Caco-2 (cell line): ENCODE data around the gene PLA2G4F. TPM values are rescaled to one million over a fixed set of nuclear protein-coding genes. Genes with fewer than 3 reads are reported as not detected.

Experiments
- BruUV-seq: library from RNA; stranded (reverse); fragments of 400-500 nt; replicated peaks from 2 replicates; lab custom pipeline; 2021; lab: Mats Ljungman, UMichigan
- CTCF ChIA-PET: fragments of 300-600 bp; sonication (Branson Sonifier 250); formaldehyde crosslinking; loops from one replicate; lab custom pipeline; 2022; ENCODE audit warnings: antibody characterized with exemption; lab: Charles Lee
- POLR2A ChIA-PET: fragments of 300-600 bp; sonication (Branson Sonifier 250); formaldehyde crosslinking; loops from one replicate; lab custom pipeline; 2022; ENCODE audit warnings: antibody characterized with exemption; lab: Charles Lee
- DNase-seq, 2 experiments: peaks; one replicate each; pipeline versions ENCODE4 v3.0.0 to v3.0.0-alpha.2; 2020 to 2022
- H3K27me3 ChIP-seq: replicated peaks from 2 replicates; pipeline ENCODE4 v1.6.0; 2011; ENCODE audit warnings: low read length; ENCODE audit not compliant: control insufficient read depth, insufficient read depth
- H3K36me3 ChIP-seq: 2 replicates; pipeline ENCODE4 v1.5.1; 2011; ENCODE audit warnings: low read length; ENCODE audit not compliant: control insufficient read depth, insufficient read depth
- H3K4me1 ChIP-seq: fragments of 250-450 bp; sonication (Bioruptor Pico); 2 replicates; pipeline ENCODE4 v1.5.1; 2020; ENCODE audit warnings: mild to moderate bottlenecking
- H3K4me3 ChIP-seq: 2 replicates; pipeline ENCODE4 v1.5.1; 2011; ENCODE audit warnings: low read depth, mild to moderate bottlenecking, control low read depth, low read length
- H3K9me3 ChIP-seq: fragments of 250-450 bp; sonication (Bioruptor Pico); 2 replicates; pipeline ENCODE4 v1.5.1; 2020; ENCODE audit warnings: mild to moderate bottlenecking, moderate library complexity
- H3K27ac Mint-ChIP-seq: one replicate; pipeline ENCODE4 v1.8.0; 2022; ENCODE audit warnings: mixed read lengths; ENCODE audit not compliant: unreplicated experiment
- H3K27me3 Mint-ChIP-seq: one replicate; pipeline ENCODE4 v1.8.0; 2022; ENCODE audit warnings: mixed read lengths; ENCODE audit not compliant: insufficient read depth, unreplicated experiment
- H3K36me3 Mint-ChIP-seq: one replicate; pipeline ENCODE4 v1.8.0; 2022; ENCODE audit warnings: mild to moderate bottlenecking, mixed read lengths; ENCODE audit not compliant: insufficient read depth, unreplicated experiment
- H3K4me1 Mint-ChIP-seq: one replicate; pipeline ENCODE4 v1.8.0; 2022; ENCODE audit warnings: low read depth, mixed read lengths; ENCODE audit not compliant: unreplicated experiment
- H3K4me3 Mint-ChIP-seq: one replicate; pipeline ENCODE4 v1.8.0; 2022; ENCODE audit warnings: mild to moderate bottlenecking, moderate library complexity, mixed read lengths; ENCODE audit not compliant: unreplicated experiment
- H3K9me3 Mint-ChIP-seq: one replicate; pipeline ENCODE4 v1.8.0; 2022; ENCODE audit warnings: mixed read lengths; ENCODE audit not compliant: unreplicated experiment
- intact Hi-C: fragments of 100-400 bp; cut with micrococcal nuclease; formaldehyde crosslinking; loops from one replicate; pipeline ENCODE4 v1.10.0; 2022; ENCODE audit not compliant: unreplicated experiment
- total RNA-seq: library from RNA; stranded (reverse); gene quantifications from 2 replicates; pipeline ENCODE4 v1.2.3, GENCODE V29; 2022
- TF ChIP-seq, protein P1 (sequence below), 2 experiments: fragments of 200-600 bp in 1 of 2; IDR thresholded peaks; 1 replicate in 1 of 2; 2 replicates in 1 of 2; pipeline versions ENCODE4 v1.5.1 to v1.8.0; 2011 to 2022; ENCODE audit warnings: antibody characterized with exemption in 1 of 2, control low read depth in 1 of 2, inconsistent platforms in 1 of 2, low read depth in 1 of 2, low read length in 1 of 2, mild to moderate bottlenecking in 1 of 2, moderate library complexity in 1 of 2; ENCODE audit not compliant: insufficient read depth in 1 of 2, severe bottlenecking in 1 of 2, unreplicated experiment in 1 of 2

Gene PLA2G4F
- total RNA-seq, 1 experiment from 2014 or later = 2.9 TPM

DNA sequence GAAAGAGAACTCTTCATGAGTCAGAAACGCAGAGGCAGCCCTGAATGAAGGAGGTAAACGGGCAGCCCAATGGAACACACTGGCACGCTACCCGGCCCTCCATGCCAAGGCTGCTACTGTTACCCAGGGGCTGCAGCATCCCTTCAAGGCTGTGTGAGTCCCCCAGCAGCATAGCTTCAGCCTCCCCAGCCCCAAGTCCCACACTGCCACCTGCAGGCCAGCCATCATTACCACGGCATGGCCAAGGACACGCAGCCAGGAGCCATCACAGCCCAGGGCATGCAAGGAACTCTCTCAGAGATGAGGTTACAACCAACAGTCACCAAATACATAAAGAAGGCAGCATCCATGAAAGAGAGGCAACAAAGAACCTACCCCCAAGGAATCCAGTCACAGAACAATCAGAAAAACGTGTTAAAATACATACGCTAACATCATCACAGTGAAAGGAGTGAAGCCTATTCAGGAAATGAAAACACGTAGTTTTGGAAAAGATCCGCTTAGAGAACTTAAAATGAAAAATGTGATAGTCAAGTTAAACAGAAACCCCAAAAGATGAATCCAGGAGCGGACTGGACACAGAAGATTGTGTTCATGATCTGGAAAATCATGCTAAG is 22.4 kb downstream of the PLA2G4F start:
- Histone ChIP-seq H3K36me3 (no peaks in the 10 kb centered on the region), H3K27me3 (no peaks in the 10 kb centered on the region), H3K4me3 (no peak overlapping the region), H3K9me3 (peaks cover 9% of the 10 kb centered on the region; the same call in 1 of the 2 replicates), H3K4me1 (peaks cover 4% of the 10 kb centered on the region; the same call in 1 of the 2 replicates)
- peaks cover 20% of the 10 kb centered on the region for H3K9me3 Mint-ChIP-seq
- peaks cover 4% of the 10 kb centered on the region for H3K36me3 Mint-ChIP-seq
- no peak overlapping the region for H3K4me3 Mint-ChIP-seq
- no TSS peak for BruUV-seq
- TF ChIP-seq, protein P1, sequence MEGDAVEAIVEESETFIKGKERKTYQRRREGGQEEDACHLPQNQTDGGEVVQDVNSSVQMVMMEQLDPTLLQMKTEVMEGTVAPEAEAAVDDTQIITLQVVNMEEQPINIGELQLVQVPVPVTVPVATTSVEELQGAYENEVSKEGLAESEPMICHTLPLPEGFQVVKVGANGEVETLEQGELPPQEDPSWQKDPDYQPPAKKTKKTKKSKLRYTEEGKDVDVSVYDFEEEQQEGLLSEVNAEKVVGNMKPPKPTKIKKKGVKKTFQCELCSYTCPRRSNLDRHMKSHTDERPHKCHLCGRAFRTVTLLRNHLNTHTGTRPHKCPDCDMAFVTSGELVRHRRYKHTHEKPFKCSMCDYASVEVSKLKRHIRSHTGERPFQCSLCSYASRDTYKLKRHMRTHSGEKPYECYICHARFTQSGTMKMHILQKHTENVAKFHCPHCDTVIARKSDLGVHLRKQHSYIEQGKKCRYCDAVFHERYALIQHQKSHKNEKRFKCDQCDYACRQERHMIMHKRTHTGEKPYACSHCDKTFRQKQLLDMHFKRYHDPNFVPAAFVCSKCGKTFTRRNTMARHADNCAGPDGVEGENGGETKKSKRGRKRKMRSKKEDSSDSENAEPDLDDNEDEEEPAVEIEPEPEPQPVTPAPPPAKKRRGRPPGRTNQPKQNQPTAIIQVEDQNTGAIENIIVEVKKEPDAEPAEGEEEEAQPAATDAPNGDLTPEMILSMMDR (IDR thresholded peaks at IDR 0.05; ENCODE audit: insufficient read depth in 1 of 2, low read depth in 1 of 2, low read length in 1 of 2, severe bottlenecking in 1 of 2, unreplicated experiment in 1 of 2) = peak; percentile 55 to 59
- ChIA-PET CTCF (interaction anchor here (0.6 to 1.4 kb wide), 6 partner anchors 42 to 915 kb away, joined by 3 to 7 read pairs (median 4); no protein-coding TSS in a partner anchor), POLR2A (no interaction called here)
- intact Hi-C loops = loop anchor here (1.0 to 2.0 kb wide), 2 partner anchors 68 to 145 kb away; no protein-coding TSS in a partner anchor
- peak; percentile 61 to 72 for DNase-seq
- peak overlapping the region; percentile 81 for H3K27ac Mint-ChIP-seq
- peaks cover 7% of the 10 kb centered on the region for H3K4me1 Mint-ChIP-seq
- peaks cover 4% of the 10 kb centered on the region for H3K27me3 Mint-ChIP-seq

GRCh38 chr15:42133356-42133755 is 23.1 kb downstream of the PLA2G4F start:
- intact Hi-C loops = no loop called here
- Histone ChIP-seq H3K36me3 (no peaks in the 10 kb centered on the region), H3K4me1 (no peaks in the 10 kb centered on the region), H3K4me3 (no peak overlapping the region), H3K27me3 (no peaks in the 10 kb centered on the region), H3K9me3 (peaks cover 4% of the 10 kb centered on the region; the same call in 1 of the 2 replicates)
- POLR2A ChIA-PET = no interaction called here
- TF ChIP-seq, protein P1 (IDR thresholded peaks at IDR 0.05; ENCODE audit: insufficient read depth in 1 of 2, low read depth in 1 of 2, low read length in 1 of 2, severe bottlenecking in 1 of 2, unreplicated experiment in 1 of 2) = no peak
- Mint-ChIP-seq H3K27ac (no peak overlapping the region), H3K4me3 (no peak overlapping the region), H3K4me1 (peaks cover 7% of the 10 kb centered on the region), H3K9me3 (peaks cover 18% of the 10 kb centered on the region), H3K36me3 (peaks cover 4% of the 10 kb centered on the region), H3K27me3 (peaks cover 4% of the 10 kb centered on the region)
- BruUV-seq = no TSS peak
- no peak for DNase-seq
- CTCF ChIA-PET = interaction anchor here (1.0 to 1.4 kb wide), 3 partner anchors 41 to 252 kb away, joined by 3 to 7 read pairs (median 6); no protein-coding TSS in a partner anchor

GRCh38 chr15:42131826-42132806 is 24.3 kb downstream of the PLA2G4F start:
- Histone ChIP-seq H3K4me1 (no peaks in the 10 kb centered on the region), H3K9me3 (no peaks in the 10 kb centered on the region), H3K36me3 (no peaks in the 10 kb centered on the region), H3K27me3 (no peaks in the 10 kb centered on the region), H3K4me3 (no peak overlapping the region)
- Mint-ChIP-seq H3K36me3 (no peaks in the 10 kb centered on the region), H3K9me3 (peaks cover 7% of the 10 kb centered on the region), H3K4me3 (no peak overlapping the region), H3K27me3 (peaks cover 4% of the 10 kb centered on the region), H3K27ac (no peak overlapping the region), H3K4me1 (peaks cover 7% of the 10 kb centered on the region)
- ChIA-PET CTCF (interaction anchor here (1.5 kb wide), 1 partner anchor 47 kb away, joined by 3 read pairs; no protein-coding TSS in a partner anchor), POLR2A (no interaction called here)
- no peak for DNase-seq
- BruUV-seq = no TSS peak
- TF ChIP-seq, protein P1 (IDR thresholded peaks at IDR 0.05; ENCODE audit: insufficient read depth in 1 of 2, low read depth in 1 of 2, low read length in 1 of 2, severe bottlenecking in 1 of 2, unreplicated experiment in 1 of 2) = no peak
- intact Hi-C loops = no loop called here
